Mucosa of descending colon (tissue), 3 donors: ENCODE measurements around the gene AGAP3. TPM values are rescaled to one million over a fixed set of nuclear protein-coding genes. Genes with fewer than 3 reads are reported as not detected.
A peak's percentile ranks its signal among the peaks of the same experiment; 100 is the strongest.

Source experiments
- ATAC-seq: fragments of 200-7000 bp; cut with Tn5 transposase; one replicate; pipeline ENCODE4 v1.9.1; 2020; ENCODE audit warnings: mild to moderate bottlenecking, moderate library complexity
- DNase-seq, 3 donors: peaks; one replicate each; pipeline ENCODE4 v3.0.0-alpha.2; 2020
- H3K36me3 ChIP-seq: fragments of 200-600 bp; one replicate; pipeline ENCODE4 v1.8.0; 2021; ENCODE audit warnings: low read depth, mild to moderate bottlenecking
- H3K4me1 ChIP-seq: fragments of 200-600 bp; one replicate; pipeline ENCODE4 v1.8.0; 2021; ENCODE audit warnings: low read depth, mild to moderate bottlenecking
- H3K4me3 ChIP-seq: fragments of 200-600 bp; one replicate; pipeline ENCODE4 v1.8.0; 2021; ENCODE audit warnings: mild to moderate bottlenecking
- H3K9me3 ChIP-seq: fragments of 200-600 bp; one replicate; pipeline ENCODE4 v1.8.0; 2021; ENCODE audit warnings: mild to moderate bottlenecking
- intact Hi-C, 2 donors: fragments of 100-400 bp; cut with DNase I in 1 of 2; cut with micrococcal nuclease in 1 of 2; formaldehyde crosslinking; loops; one replicate each; pipeline versions ENCODE4 v1.11.0 to v1.11.1; 2022; cut with DNase I, micrococcal nuclease
- total RNA-seq, 3 donors: library from RNA; stranded (reverse); fragmentation: NEBNext Ultra II Directional in 2 of 3; extraction: Animal tissue kit (Norgen Biotek cat#: 25700) in 2 of 3; gene quantifications; one replicate each; pipeline versions ENCODE4 v1.2.1 to v1.2.4, GENCODE V29; 2021 to 2023
- TF ChIP-seq, protein P1 (sequence below): fragments of 200-600 bp; IDR thresholded peaks from one replicate; pipeline ENCODE4 v1.8.0; 2022; ENCODE audit warnings: antibody characterized with exemption, mild to moderate bottlenecking
- donor health status: DM: no; HTN: no; CAD: no; lungs with moderate emphysema.
- donor health status: DM: no; HTN: no; CAD: no.
- donor health status: DM: no; HTN: yes; CAD: no.

Gene AGAP3
- total RNA-seq, 3 donors from 2014 or later, result 39.7 to 116 (median 50.6) TPM

- no peak for DNase-seq
- Histone ChIP-seq H3K4me3 (no peak overlapping the region), H3K4me1 (no peaks in the 10 kb centered on the region), H3K36me3 (no peaks in the 10 kb centered on the region), H3K9me3 (no peaks in the 10 kb centered on the region)
- TF ChIP-seq, protein P1, sequence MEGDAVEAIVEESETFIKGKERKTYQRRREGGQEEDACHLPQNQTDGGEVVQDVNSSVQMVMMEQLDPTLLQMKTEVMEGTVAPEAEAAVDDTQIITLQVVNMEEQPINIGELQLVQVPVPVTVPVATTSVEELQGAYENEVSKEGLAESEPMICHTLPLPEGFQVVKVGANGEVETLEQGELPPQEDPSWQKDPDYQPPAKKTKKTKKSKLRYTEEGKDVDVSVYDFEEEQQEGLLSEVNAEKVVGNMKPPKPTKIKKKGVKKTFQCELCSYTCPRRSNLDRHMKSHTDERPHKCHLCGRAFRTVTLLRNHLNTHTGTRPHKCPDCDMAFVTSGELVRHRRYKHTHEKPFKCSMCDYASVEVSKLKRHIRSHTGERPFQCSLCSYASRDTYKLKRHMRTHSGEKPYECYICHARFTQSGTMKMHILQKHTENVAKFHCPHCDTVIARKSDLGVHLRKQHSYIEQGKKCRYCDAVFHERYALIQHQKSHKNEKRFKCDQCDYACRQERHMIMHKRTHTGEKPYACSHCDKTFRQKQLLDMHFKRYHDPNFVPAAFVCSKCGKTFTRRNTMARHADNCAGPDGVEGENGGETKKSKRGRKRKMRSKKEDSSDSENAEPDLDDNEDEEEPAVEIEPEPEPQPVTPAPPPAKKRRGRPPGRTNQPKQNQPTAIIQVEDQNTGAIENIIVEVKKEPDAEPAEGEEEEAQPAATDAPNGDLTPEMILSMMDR, result no peak
- intact Hi-C loops, result no loop called here
- ATAC-seq, result peak; percentile 13
Observed at GRCh38 chr7:151101621-151102396, 15.5 kb downstream of the AGAP3 start.

DNA sequence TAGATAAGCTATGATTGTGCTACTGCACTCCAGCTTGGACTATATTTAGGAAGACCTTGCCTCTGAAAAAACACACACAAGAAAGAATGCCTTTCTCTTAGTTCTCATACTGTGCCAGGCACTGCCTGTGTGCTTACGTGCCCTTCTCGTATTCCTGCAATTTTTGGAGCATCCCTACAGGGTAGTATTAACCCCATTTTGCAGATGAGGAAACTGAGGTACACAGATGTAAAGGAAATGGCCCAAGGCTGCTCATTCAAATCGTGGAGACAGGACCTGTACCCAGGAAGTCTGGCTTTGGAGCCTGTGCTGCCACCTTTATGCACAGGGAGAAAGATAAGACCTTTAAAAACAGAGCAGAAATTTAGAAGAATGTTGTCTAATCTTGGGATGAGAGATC is 16.7 kb downstream of the AGAP3 start:
- Histone ChIP-seq H3K4me1 (no peaks in the 10 kb centered on the region), H3K9me3 (no peaks in the 10 kb centered on the region), H3K36me3 (no peaks in the 10 kb centered on the region), H3K4me3 (no peak overlapping the region)
- TF ChIP-seq, protein P1, result no peak
- DNase-seq (no peak), ATAC-seq (no peak)
- intact Hi-C loops, result no loop called here

GRCh38 chr7:151103973-151104372 is 17.7 kb downstream of the AGAP3 start:
- intact Hi-C loops, result no loop called here
- DNase-seq, result no peak
- H3K4me1 ChIP-seq, result no peaks in the 10 kb centered on the region
- no peaks in the 10 kb centered on the region for H3K9me3 ChIP-seq
- ATAC-seq, result no peak
- H3K36me3 ChIP-seq, result no peaks in the 10 kb centered on the region
- H3K4me3 ChIP-seq, result no peak overlapping the region
- TF ChIP-seq, protein P1, result no peak

DNA sequence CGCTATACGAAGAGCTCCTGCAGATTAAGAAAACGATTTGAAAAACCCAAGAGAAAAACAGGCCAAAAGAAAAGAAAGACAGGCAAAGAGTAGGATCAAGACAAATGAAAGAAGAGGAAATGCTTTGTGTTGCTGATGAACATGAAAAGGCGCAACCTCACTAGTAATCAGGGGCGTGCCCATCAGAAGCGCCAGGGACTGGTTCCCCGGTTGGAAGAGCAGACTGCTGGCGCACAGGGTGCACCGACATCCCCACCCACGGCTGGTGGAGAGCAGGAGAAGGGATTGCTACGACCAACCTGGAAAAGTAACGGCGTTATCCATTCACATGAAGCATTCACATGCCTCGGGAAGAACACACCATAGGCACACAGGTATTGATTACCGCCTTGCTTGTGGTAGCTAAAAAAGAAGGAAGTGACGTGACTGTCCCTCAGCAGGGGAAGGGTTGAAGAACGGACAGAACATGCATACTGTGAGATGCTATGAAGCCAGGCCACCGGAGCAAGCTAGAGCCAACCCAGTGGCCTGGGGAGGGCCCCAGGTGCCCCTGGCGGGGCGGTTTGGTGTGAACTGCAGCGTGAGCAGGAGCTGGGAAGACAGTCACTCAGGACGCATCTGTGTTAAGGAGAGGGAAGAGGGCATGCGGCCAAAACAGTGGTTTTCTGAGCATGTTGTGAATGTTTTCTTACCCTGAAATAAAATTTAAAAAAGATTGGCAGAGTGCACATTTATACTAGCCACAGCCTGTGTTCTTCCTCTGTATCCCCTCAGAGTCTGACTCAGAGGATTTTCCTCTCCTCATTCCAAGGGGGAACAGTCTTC is 18.3 kb downstream of the AGAP3 start:
- Histone ChIP-seq H3K36me3 (no peaks in the 10 kb centered on the region), H3K9me3 (no peaks in the 10 kb centered on the region), H3K4me1 (no peaks in the 10 kb centered on the region), H3K4me3 (no peak overlapping the region)
- no peak for ATAC-seq
- TF ChIP-seq, protein P1, result no peak
- no peak for DNase-seq
- intact Hi-C loops, result no loop called here

DNA sequence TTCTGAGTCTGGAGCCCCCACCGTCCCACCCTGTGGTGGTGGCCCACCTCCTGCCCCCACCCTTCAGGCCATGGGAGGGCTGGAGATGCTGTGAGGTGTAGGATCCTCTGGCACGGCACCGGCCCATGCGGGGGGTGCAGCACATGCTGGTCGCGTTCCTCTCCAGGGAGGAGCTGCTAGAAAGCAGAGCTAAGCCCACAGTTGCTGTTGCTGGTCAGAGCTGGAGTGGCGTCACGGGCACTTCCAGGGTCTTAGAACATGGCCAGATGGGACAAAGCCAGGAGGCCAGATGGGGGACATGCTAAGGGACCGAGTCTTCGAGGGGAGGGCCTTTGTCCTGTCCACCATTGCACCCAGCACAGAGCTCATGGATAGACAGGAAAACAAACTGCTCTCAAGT is 21.6 kb downstream of the AGAP3 start:
- Histone ChIP-seq H3K4me1 (no peaks in the 10 kb centered on the region), H3K36me3 (no peaks in the 10 kb centered on the region), H3K9me3 (no peaks in the 10 kb centered on the region), H3K4me3 (no peak overlapping the region)
- intact Hi-C loops, result no loop called here
- ATAC-seq, result no peak
- TF ChIP-seq, protein P1, result no peak
- DNase-seq, result no peak
